ENCODE results near the gene THAP10. TPM values are rescaled to one million over a fixed set of nuclear protein-coding genes. Genes with fewer than 3 reads are reported as not detected.

THAP10 gene
- polyA plus RNA-seq, 1 donor from 2014 or later, result 6.6 TPM

DNA sequence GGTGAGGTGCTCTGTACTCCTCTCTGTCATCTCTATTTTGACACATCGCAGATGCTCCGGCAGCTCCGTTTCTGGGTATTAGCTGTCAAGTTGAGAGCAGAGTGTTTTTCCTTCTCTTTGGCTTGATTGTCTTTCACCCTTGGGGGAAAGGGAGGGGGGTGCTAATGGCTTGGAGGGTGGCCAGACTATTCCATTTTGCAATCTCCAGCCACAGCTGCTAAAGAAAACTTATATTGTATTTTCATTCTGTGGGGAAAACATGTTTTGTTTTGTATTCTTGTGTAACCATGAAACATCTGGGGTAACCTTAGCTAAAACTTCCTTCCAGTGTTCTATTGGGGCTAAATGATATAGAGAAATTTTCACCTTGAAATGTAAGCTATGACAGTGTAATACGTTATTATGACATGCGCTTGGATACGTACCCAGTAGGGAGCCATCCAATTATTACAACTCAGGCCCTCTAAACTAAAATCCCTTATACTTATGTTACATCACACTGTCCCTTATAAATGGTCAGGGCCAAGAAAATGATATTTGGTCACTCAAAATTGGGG lies 24.2 kb downstream of the THAP10 start:
- no peaks in the 10 kb centered on the region for H3K36me3 ChIP-seq (ENCODE audit: insufficient read depth, low read length)
- no peak overlapping the region for H2AFZ ChIP-seq (ENCODE audit: low read depth, low read length)
- H3K9me3 ChIP-seq (ENCODE audit: low read length), result no peaks in the 10 kb centered on the region
- H3K9ac ChIP-seq (ENCODE audit: low read length), result no peak overlapping the region
- H3F3A ChIP-seq (ENCODE audit: insufficient read depth, low read length, poor library complexity, severe bottlenecking), result no peaks in the 10 kb centered on the region
- no peak overlapping the region for H3K4me2 ChIP-seq (ENCODE audit: low read length)
- TF ChIP-seq RAD21 (conservative IDR thresholded peaks at IDR 0.05) (no peak), POLR2AphosphoS5 (IDR thresholded peaks at IDR 0.05) (peak; percentile 28), MXI1 (conservative IDR thresholded peaks at IDR 0.05; ENCODE audit: poor library complexity, severe bottlenecking) (no peak), TAF1 (IDR thresholded peaks at IDR 0.05; ENCODE audit: low read depth) (no peak)
- H3K79me2 ChIP-seq (replicated peaks; ENCODE audit: insufficient read depth, low read length), result no peaks in the 10 kb centered on the region
- no peaks in the 10 kb centered on the region for H4K20me1 ChIP-seq (ENCODE audit: insufficient read depth)
- no peaks in the 10 kb centered on the region for H3K27me3 ChIP-seq (ENCODE audit: insufficient read depth, low read depth, low read length)
- H3K27ac ChIP-seq (ENCODE audit: low read length), result no peak overlapping the region
- no peak overlapping the region for H3K4me3 ChIP-seq (ENCODE audit: low read length)
- no peaks in the 10 kb centered on the region for H3K9me2 ChIP-seq (ENCODE audit: insufficient read depth, low read length)

GRCh38 chr15:70866982-70867641 lies 25.1 kb downstream of the THAP10 start:
- H3K27me3 ChIP-seq (ENCODE audit: insufficient read depth, low read depth, low read length), result no peaks in the 10 kb centered on the region
- no peaks in the 10 kb centered on the region for H4K20me1 ChIP-seq (ENCODE audit: insufficient read depth)
- H3K27ac ChIP-seq (ENCODE audit: low read length), result no peak overlapping the region

More at GRCh38 chr15:70866982-70867641, 25.1 kb downstream of the THAP10 start:
- Histone ChIP-seq H3K4me3 (ENCODE audit: low read length) (no peak overlapping the region), H3K9ac (ENCODE audit: low read length) (no peak overlapping the region), H3F3A (ENCODE audit: insufficient read depth, low read length, poor library complexity, severe bottlenecking) (no peaks in the 10 kb centered on the region), H2AFZ (ENCODE audit: low read depth, low read length) (no peak overlapping the region), H3K9me3 (ENCODE audit: low read length) (no peaks in the 10 kb centered on the region), H3K4me2 (ENCODE audit: low read length) (no peak overlapping the region), H3K9me2 (ENCODE audit: insufficient read depth, low read length) (no peaks in the 10 kb centered on the region), H3K36me3 (ENCODE audit: insufficient read depth, low read length) (no peaks in the 10 kb centered on the region), H3K79me2 (replicated peaks; ENCODE audit: insufficient read depth, low read length) (no peaks in the 10 kb centered on the region)
- no peak for TF ChIP-seq POLR2AphosphoS5 (IDR thresholded peaks at IDR 0.05)
- TF ChIP-seq SMC3 (conservative IDR thresholded peaks at IDR 0.05; ENCODE audit: poor library complexity), result no peak
- TF ChIP-seq, protein P1, sequence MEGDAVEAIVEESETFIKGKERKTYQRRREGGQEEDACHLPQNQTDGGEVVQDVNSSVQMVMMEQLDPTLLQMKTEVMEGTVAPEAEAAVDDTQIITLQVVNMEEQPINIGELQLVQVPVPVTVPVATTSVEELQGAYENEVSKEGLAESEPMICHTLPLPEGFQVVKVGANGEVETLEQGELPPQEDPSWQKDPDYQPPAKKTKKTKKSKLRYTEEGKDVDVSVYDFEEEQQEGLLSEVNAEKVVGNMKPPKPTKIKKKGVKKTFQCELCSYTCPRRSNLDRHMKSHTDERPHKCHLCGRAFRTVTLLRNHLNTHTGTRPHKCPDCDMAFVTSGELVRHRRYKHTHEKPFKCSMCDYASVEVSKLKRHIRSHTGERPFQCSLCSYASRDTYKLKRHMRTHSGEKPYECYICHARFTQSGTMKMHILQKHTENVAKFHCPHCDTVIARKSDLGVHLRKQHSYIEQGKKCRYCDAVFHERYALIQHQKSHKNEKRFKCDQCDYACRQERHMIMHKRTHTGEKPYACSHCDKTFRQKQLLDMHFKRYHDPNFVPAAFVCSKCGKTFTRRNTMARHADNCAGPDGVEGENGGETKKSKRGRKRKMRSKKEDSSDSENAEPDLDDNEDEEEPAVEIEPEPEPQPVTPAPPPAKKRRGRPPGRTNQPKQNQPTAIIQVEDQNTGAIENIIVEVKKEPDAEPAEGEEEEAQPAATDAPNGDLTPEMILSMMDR (IDR thresholded peaks at IDR 0.05; ENCODE audit: poor library complexity, severe bottlenecking), result no peak
- no peak for TF ChIP-seq REST (IDR thresholded peaks at IDR 0.05; ENCODE audit: borderline replicate concordance)
- TF ChIP-seq MXI1 (conservative IDR thresholded peaks at IDR 0.05; ENCODE audit: poor library complexity, severe bottlenecking), result no peak
- TF ChIP-seq RAD21 (conservative IDR thresholded peaks at IDR 0.05), result no peak
- TF ChIP-seq TAF1 (IDR thresholded peaks at IDR 0.05; ENCODE audit: low read depth), result no peak
- TF ChIP-seq EP300 (conservative IDR thresholded peaks at IDR 0.05; ENCODE audit: poor library complexity, severe bottlenecking), result no peak
- no peak for TF ChIP-seq EZH2 (IDR thresholded peaks at IDR 0.05; ENCODE audit: borderline replicate concordance, insufficient read depth, low read length, poor library complexity, severe bottlenecking)

Measured in neural cell (in vitro differentiated cells).